NT2/D1 (cell line): ENCODE measurements around the gene KCNQ1OT1.

Experiments used
- SUZ12 ChIP-seq: IDR thresholded peaks from 2 replicates; pipeline ENCODE4 v1.6.1; 2011; ENCODE audit not compliant: insufficient read length, insufficient read depth; ENCODE audit errors: extremely low read depth
- YY1 ChIP-seq: IDR thresholded peaks from 2 replicates; pipeline ENCODE4 v1.6.1; 2011; ENCODE audit not compliant: insufficient read length, insufficient read depth
- ZNF274 ChIP-seq: IDR thresholded peaks from 2 replicates; pipeline ENCODE4 v1.6.1; 2011; ENCODE audit warnings: mild to moderate bottlenecking, low read depth, low read length

DNA sequence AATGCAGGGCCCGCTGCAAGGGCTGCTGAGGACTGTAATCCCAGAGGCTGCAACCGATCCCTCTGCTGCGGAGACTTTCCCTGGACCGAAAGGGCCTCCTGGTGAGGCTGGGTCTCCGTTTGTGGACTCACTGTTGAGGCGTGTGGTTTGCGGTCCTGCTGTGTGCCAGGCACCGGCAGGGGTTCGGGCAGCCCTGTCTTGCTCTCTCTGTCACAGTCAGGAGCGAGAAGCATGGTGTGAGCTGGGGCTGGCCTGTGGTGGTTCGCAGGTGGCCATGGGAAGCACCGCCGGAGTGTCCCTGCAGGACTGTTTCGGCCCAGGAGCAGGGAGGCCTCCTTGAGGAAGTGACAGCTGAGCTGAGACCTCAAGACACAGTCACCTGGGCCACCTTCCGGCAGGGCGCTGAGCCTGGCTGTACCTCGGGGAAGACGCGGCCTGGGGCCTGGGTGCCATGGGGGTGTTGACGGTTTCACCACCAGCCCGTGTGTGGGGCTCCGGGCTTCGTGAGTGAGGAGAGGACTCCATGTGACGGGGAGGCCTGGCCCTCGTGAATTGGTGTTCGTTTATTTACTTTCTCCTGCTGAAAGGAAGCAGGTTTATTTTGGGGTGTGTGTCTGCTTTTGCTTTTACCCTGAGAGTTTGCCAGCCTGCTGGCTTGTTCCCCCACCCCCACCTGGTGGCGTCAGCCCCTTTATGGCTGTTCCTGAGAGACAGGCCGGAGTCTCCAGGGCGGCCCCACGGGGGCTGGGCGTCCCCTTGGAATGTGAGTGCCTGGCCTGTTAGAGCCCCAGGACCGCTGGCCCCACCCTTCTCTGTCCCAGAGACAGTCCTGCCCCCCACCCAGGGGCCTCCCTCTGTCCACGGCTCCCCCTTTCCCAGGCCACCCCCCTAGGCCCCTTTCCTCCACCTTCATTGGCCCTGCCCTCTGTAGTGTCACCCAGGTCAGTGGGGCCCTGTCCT lies 122.5 kb downstream of the KCNQ1OT1 start:
- TF ChIP-seq ZNF274 (no peak), YY1 (no peak), SUZ12 (no peak)
